Testis (tissue), 2 donors: Measurements from ENCODE around the gene PNLIPRP2.

Experiments
- POLR2A ChIP-seq: fragments of 450-650 bp; IDR thresholded peaks from one replicate; pipeline ENCODE4 v1.6.1; 2017; ENCODE audit warnings: antibody characterized with exemption, mild to moderate bottlenecking, moderate library complexity
- TF ChIP-seq, protein P1 (sequence below), 3 experiments: fragments of 450-650 bp in 2 of 3; fragments of 200-600 bp in 1 of 3; sonication (generic) in 1 of 3; IDR thresholded peaks; one replicate each; pipeline ENCODE4 v1.5.1; 2016 to 2019; ENCODE audit warnings: antibody characterized with exemption in 3 of 3, mild to moderate bottlenecking in 2 of 3, moderate library complexity in 1 of 3

GRCh38 chr10:116610443-116611152 is 10.2 kb upstream of the PNLIPRP2 start:
- TF ChIP-seq, protein P1, sequence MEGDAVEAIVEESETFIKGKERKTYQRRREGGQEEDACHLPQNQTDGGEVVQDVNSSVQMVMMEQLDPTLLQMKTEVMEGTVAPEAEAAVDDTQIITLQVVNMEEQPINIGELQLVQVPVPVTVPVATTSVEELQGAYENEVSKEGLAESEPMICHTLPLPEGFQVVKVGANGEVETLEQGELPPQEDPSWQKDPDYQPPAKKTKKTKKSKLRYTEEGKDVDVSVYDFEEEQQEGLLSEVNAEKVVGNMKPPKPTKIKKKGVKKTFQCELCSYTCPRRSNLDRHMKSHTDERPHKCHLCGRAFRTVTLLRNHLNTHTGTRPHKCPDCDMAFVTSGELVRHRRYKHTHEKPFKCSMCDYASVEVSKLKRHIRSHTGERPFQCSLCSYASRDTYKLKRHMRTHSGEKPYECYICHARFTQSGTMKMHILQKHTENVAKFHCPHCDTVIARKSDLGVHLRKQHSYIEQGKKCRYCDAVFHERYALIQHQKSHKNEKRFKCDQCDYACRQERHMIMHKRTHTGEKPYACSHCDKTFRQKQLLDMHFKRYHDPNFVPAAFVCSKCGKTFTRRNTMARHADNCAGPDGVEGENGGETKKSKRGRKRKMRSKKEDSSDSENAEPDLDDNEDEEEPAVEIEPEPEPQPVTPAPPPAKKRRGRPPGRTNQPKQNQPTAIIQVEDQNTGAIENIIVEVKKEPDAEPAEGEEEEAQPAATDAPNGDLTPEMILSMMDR (IDR thresholded peaks at IDR 0.05), result no peak
- no peak for TF ChIP-seq POLR2A
